GM23248 (cell line): ENCODE measurements around the gene TIAL1. TPM values are rescaled to one million over a fixed set of nuclear protein-coding genes. Genes with fewer than 3 reads are reported as not detected.
A peak's percentile ranks its signal among the peaks of the same experiment; 100 is the strongest.

Source experiments
- DNase-seq: peaks from one replicate; pipeline ENCODE4 v3.0.0-alpha.2; 2015
- H2AFZ ChIP-seq: fragments of 200-600 bp; sonication (generic); 2 replicates; pipeline ENCODE4 v1.6.1; 2016; ENCODE audit warnings: antibody characterized with exemption
- H3F3A ChIP-seq: fragments of 200-600 bp; sonication (generic); 2 replicates; pipeline ENCODE4 v1.6.1; 2016; ENCODE audit warnings: mild to moderate bottlenecking, antibody characterized with exemption, mixed run types; ENCODE audit not compliant: insufficient read depth
- H3K27ac ChIP-seq: fragments of 200-600 bp; sonication (generic); 2 replicates; pipeline ENCODE4 v1.5.1; 2016; ENCODE audit warnings: mild to moderate bottlenecking
- H3K27me3 ChIP-seq: fragments of 200-600 bp; sonication (generic); replicated peaks from 2 replicates; pipeline ENCODE4 v1.6.1; 2016; ENCODE audit warnings: mild to moderate bottlenecking; ENCODE audit not compliant: insufficient read depth
- H3K36me3 ChIP-seq: fragments of 200-600 bp; sonication (generic); 2 replicates; pipeline ENCODE4 v1.6.1; 2016; ENCODE audit warnings: low read depth, mild to moderate bottlenecking
- H3K4me1 ChIP-seq: fragments of 200-600 bp; sonication (generic); 2 replicates; pipeline ENCODE4 v1.6.1; 2016; ENCODE audit warnings: mild to moderate bottlenecking; ENCODE audit not compliant: insufficient read depth
- H3K4me2 ChIP-seq: fragments of 200-600 bp; sonication (generic); one replicate; pipeline ENCODE4 v1.6.1; 2016; ENCODE audit warnings: mild to moderate bottlenecking; ENCODE audit not compliant: unreplicated experiment
- H3K4me3 ChIP-seq: fragments of 200-600 bp; sonication (generic); 2 replicates; pipeline ENCODE4 v1.5.1; 2016; ENCODE audit warnings: mild to moderate bottlenecking
- H3K79me2 ChIP-seq: fragments of 200-600 bp; sonication (generic); 2 replicates; pipeline ENCODE4 v1.6.1; 2016; ENCODE audit warnings: mild to moderate bottlenecking; ENCODE audit not compliant: insufficient read depth
- H3K9ac ChIP-seq: fragments of 200-600 bp; sonication (generic); 2 replicates; pipeline ENCODE4 v1.6.1; 2016; ENCODE audit warnings: mild to moderate bottlenecking
- H3K9me2 ChIP-seq: fragments of 200-600 bp; sonication (generic); 2 replicates; pipeline ENCODE4 v1.6.1; 2016; ENCODE audit warnings: mixed run types, mild to moderate bottlenecking, moderate library complexity; ENCODE audit not compliant: insufficient read depth
- H3K9me3 ChIP-seq: fragments of 200-600 bp; sonication (generic); one replicate; pipeline ENCODE4 v1.6.1; 2017; ENCODE audit warnings: low read depth
- H4K20me1 ChIP-seq: fragments of 200-600 bp; sonication (generic); 2 replicates; pipeline ENCODE4 v1.6.0; 2016; ENCODE audit not compliant: insufficient read depth
- EZH2 ChIP-seq: fragments of 200-600 bp; sonication (generic); IDR thresholded peaks from 2 replicates; pipeline ENCODE4 v1.6.1; 2018; ENCODE audit warnings: antibody characterized with exemption, mild to moderate bottlenecking; ENCODE audit not compliant: insufficient read depth, poor library complexity, severe bottlenecking
- EZH2phosphoT487 ChIP-seq: fragments of 200-600 bp; sonication (generic); IDR thresholded peaks from 2 replicates; pipeline ENCODE4 v1.6.1; 2018; ENCODE audit warnings: antibody characterized with exemption, moderate library complexity, mild to moderate bottlenecking, low read depth; ENCODE audit not compliant: insufficient read depth
- WGBS, 2 experiments: methylation state at CpG; one replicate each; pipeline ENCODE4 v1.1.6; 2015 to 2017; ENCODE audit warnings: low lambda C conversion rate in 2 of 2, low coverage in 1 of 2; ENCODE audit errors: missing lambda C conversion rate in 2 of 2; 5-methylcytosine and 5-hydroxymethylcytosine counted together
- in situ Hi-C: fragments of 300-500 bp; cut with MboI; formaldehyde crosslinking; loops from 2 replicates; pipeline ENCODE4 v1.15.0; 2020
- polyA plus RNA-seq: library from polyadenylated mRNA; unstranded; fragments of >200 nt; fragmentation: Nextera tagmentation; extraction: Ambion mirVana; gene quantifications from 2 replicates; pipeline ENCODE4 v1.2.1, GENCODE V29; 2016
- total RNA-seq: library from RNA; depleted of rRNA; stranded (reverse); fragments of >200 nt; shearing (Covaris generic); gene quantifications from 2 replicates; pipeline ENCODE4 v1.2.3, GENCODE V29; 2014

TIAL1 gene
- total and polyA plus RNA-seq, 2 experiments from 2014 or later: 24.1 to 43.6 TPM

DNA sequence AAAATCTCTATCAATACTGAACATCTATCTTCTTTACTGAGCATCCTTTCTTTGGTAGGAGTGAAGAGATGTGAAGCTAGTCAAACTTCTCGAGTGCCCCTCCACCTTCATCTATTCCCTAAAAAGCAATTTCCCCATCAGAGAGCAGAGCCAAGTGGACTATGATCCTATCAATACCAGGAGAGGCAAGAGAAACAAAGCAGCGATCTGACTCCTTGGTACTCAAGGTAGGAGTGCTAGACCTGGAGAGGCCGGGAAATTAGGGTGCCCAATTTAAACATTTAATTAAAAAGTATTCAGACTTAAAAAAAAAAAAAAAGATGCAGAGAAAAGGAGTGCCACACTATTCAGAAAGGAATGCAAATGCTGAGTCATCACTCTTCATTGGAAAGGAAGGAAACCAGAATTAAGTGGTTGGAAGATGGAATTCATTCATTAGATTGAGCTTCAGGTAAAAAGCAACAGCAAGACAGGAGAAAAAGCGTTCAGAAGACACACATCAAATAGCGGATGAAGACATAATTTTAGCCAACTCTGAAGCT is 1.6 kb downstream of the TIAL1 start:
- H3K36me3 ChIP-seq: peaks cover 10% of the 10 kb centered on the region; the same call in 1 of the 2 replicates
- WGBS, 2 experiments: 8 to 9% methylated on average over 5 of the region's 5 CpGs
- 0 out of 2 replicates have a peak overlapping the region, but pooled peaks have one; percentile 17 for H2AFZ ChIP-seq
- peaks cover 70% of the 10 kb centered on the region for H3K79me2 ChIP-seq
- H3K9me2 ChIP-seq: no peaks in the 10 kb centered on the region
- DNase-seq: peak; percentile 81
- in situ Hi-C loops: no loop called here
- H4K20me1 ChIP-seq: peaks cover 27% of the 10 kb centered on the region
- H3K4me1 ChIP-seq: peaks cover 49% of the 10 kb centered on the region
- H3K9me3 ChIP-seq: no peaks in the 10 kb centered on the region
- H3K4me2 ChIP-seq: peak overlapping the region; percentile 92
- no peak for TF ChIP-seq EZH2phosphoT487
- no peak for TF ChIP-seq EZH2
- peak overlapping the region; percentile 79 for H3K4me3 ChIP-seq
- peak overlapping the region; percentile 91 for H3K9ac ChIP-seq
- H3K27ac ChIP-seq: peak overlapping the region; percentile 96
- no peaks in the 10 kb centered on the region for H3K27me3 ChIP-seq
- H3F3A ChIP-seq: peaks cover 31% of the 10 kb centered on the region

DNA sequence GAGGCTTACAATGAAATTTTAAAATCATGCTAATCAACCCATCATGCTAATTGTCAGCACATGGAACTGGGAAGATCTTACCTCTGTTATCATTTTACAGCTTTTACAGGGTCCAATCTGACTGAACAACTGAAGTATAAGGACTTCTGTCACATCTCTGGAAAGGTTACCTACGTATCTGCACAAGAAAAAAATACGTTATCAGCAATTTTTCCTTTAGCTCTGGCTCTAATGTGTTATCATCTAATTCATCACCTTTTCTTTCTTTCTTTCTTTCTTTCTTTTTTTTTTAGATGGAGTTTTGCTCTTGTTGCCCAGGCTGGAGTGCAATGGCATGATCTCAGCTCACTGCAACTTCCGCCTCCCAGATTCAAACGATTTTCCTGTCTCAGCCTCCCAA is 8.7 kb downstream of the TIAL1 start:
- no peak for TF ChIP-seq EZH2phosphoT487
- no peak for TF ChIP-seq EZH2
- no peak for DNase-seq
- peaks cover under 1% of the 10 kb centered on the region; the same call in 1 of the 2 replicates for H3F3A ChIP-seq
- H3K27me3 ChIP-seq: no peaks in the 10 kb centered on the region
- H4K20me1 ChIP-seq: peaks cover 38% of the 10 kb centered on the region
- H3K4me1 ChIP-seq: peaks cover 19% of the 10 kb centered on the region
- peaks cover 100% of the 10 kb centered on the region for H3K79me2 ChIP-seq
- in situ Hi-C loops: no loop called here
- no peak overlapping the region for H2AFZ ChIP-seq
- no peak overlapping the region for H3K27ac ChIP-seq
- H3K9ac ChIP-seq: no peak overlapping the region
- H3K9me2 ChIP-seq: no peaks in the 10 kb centered on the region
- no peak overlapping the region for H3K4me3 ChIP-seq
- no peak overlapping the region for H3K4me2 ChIP-seq
- peaks cover 38% of the 10 kb centered on the region; the same call in 1 of the 2 replicates for H3K36me3 ChIP-seq
- no peaks in the 10 kb centered on the region for H3K9me3 ChIP-seq
- WGBS, 2 experiments: 96 to 99% methylated on average over 4 of the region's 4 CpGs

DNA sequence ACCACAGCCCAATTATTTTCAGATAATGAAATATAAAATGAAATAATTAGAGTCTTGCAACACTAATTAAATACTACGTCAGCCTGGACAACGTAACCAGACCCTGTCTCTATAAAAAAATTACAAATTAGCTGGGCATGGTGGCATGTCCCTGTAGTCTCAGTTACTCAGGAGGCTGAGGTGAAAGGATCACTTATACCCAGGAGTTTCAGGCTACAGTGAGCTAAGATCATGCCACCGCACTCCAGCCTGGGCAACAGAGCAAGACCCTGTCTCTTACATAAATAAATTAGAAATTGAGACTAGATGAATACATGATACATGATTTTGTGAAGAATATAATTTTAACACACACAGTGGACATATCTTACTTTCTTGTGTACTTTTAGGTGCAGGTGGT is 18.4 kb downstream of the TIAL1 start:
- Histone ChIP-seq H3K79me2 (peaks cover 64% of the 10 kb centered on the region), H3K9me2 (no peaks in the 10 kb centered on the region), H3K9ac (no peak overlapping the region), H3K9me3 (no peaks in the 10 kb centered on the region), H3K4me2 (no peak overlapping the region), H4K20me1 (no peaks in the 10 kb centered on the region), H3K36me3 (peaks cover 79% of the 10 kb centered on the region), H3K4me1 (peaks cover 18% of the 10 kb centered on the region), H3K27me3 (no peaks in the 10 kb centered on the region), H3F3A (peaks cover 35% of the 10 kb centered on the region; the same call in 1 of the 2 replicates), H2AFZ (no peak overlapping the region), H3K27ac (no peak overlapping the region), H3K4me3 (no peak overlapping the region)
- TF ChIP-seq EZH2phosphoT487 (no peak), EZH2 (no peak)
- in situ Hi-C loops: no loop called here
- WGBS, 2 experiments: 91 to 94% methylated on average over 3 of the region's 3 CpGs
- DNase-seq: no peak

- H3F3A ChIP-seq: peaks cover 37% of the 10 kb centered on the region; the same call in 1 of the 2 replicates
- no peak for DNase-seq
Measured at GRCh38 chr10:119575991-119576390, 20.8 kb downstream of the TIAL1 start.

GRCh38 chr10:119575506-119575905 is 21.3 kb downstream of the TIAL1 start:
- Histone ChIP-seq H3K4me3 (no peak overlapping the region), H3F3A (peaks cover 41% of the 10 kb centered on the region; the same call in 1 of the 2 replicates), H3K36me3 (peaks cover 80% of the 10 kb centered on the region), H3K79me2 (peaks cover 35% of the 10 kb centered on the region; the same call in 1 of the 2 replicates), H3K4me1 (no peaks in the 10 kb centered on the region), H3K27ac (no peak overlapping the region), H2AFZ (no peak overlapping the region), H4K20me1 (no peaks in the 10 kb centered on the region), H3K9me2 (no peaks in the 10 kb centered on the region), H3K9ac (no peak overlapping the region), H3K9me3 (no peaks in the 10 kb centered on the region), H3K27me3 (no peaks in the 10 kb centered on the region), H3K4me2 (no peak overlapping the region)
- peak; percentile 34 for DNase-seq
- in situ Hi-C loops: no loop called here
- TF ChIP-seq EZH2: no peak
- TF ChIP-seq EZH2phosphoT487: no peak
- 66 to 72% methylated on average over 5 of the region's 5 CpGs for WGBS, 2 experiments

More at GRCh38 chr10:119575991-119576390, 20.8 kb downstream of the TIAL1 start:
- no peak for TF ChIP-seq EZH2phosphoT487
- TF ChIP-seq EZH2: no peak
- no peaks in the 10 kb centered on the region for H3K27me3 ChIP-seq
- H3K27ac ChIP-seq: no peak overlapping the region
- H3K9me2 ChIP-seq: no peaks in the 10 kb centered on the region
- no peaks in the 10 kb centered on the region for H3K9me3 ChIP-seq
- H3K79me2 ChIP-seq: peaks cover 40% of the 10 kb centered on the region; the same call in 1 of the 2 replicates
- no peak overlapping the region for H3K9ac ChIP-seq
- peaks cover 80% of the 10 kb centered on the region for H3K36me3 ChIP-seq
- H3K4me1 ChIP-seq: peaks cover 2% of the 10 kb centered on the region
- H2AFZ ChIP-seq: no peak overlapping the region
- no peak overlapping the region for H3K4me2 ChIP-seq
- H3K4me3 ChIP-seq: no peak overlapping the region
- in situ Hi-C loops: no loop called here
- H4K20me1 ChIP-seq: no peaks in the 10 kb centered on the region
